Lower leg skin (tissue), 3 donors: ENCODE results near the gene CBR1.

Experiments used
- POLR2A ChIP-seq, 2 donors: fragments of 450-650 bp; IDR thresholded peaks; one replicate each; pipeline ENCODE4 v1.6.1; 2016 to 2017; ENCODE audit warnings: antibody characterized with exemption in 2 of 2, mild to moderate bottlenecking in 1 of 2, moderate library complexity in 1 of 2
- TF ChIP-seq, protein P1 (sequence below), 3 donors: fragments of 450-650 bp; IDR thresholded peaks; one replicate each; pipeline ENCODE4 v1.5.1; 2016; ENCODE audit warnings: antibody characterized with exemption in 3 of 3, mild to moderate bottlenecking in 3 of 3, moderate library complexity in 2 of 3

DNA sequence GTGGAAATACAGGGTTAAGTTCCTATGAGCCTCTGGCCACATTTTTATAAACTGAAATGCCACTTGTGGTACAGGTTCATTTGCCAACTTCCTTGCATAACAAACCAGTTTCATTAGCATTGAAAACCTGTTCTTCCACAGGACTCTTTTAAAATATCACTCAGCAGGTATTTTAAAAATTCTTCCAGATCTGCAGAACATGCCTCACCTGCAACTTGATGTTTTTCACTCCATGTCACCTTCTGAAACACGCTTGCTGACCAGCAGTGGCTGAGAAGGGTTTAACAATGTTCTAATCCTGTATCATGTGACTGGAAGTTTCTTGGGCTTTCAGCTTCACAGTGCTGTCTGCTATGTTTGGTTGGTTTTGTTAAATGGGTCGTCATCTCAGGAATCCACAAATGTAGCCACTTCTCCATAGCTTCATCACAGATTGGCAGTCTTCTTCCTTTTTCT lies 47.5 kb downstream of the CBR1 start:
- TF ChIP-seq, protein P1, sequence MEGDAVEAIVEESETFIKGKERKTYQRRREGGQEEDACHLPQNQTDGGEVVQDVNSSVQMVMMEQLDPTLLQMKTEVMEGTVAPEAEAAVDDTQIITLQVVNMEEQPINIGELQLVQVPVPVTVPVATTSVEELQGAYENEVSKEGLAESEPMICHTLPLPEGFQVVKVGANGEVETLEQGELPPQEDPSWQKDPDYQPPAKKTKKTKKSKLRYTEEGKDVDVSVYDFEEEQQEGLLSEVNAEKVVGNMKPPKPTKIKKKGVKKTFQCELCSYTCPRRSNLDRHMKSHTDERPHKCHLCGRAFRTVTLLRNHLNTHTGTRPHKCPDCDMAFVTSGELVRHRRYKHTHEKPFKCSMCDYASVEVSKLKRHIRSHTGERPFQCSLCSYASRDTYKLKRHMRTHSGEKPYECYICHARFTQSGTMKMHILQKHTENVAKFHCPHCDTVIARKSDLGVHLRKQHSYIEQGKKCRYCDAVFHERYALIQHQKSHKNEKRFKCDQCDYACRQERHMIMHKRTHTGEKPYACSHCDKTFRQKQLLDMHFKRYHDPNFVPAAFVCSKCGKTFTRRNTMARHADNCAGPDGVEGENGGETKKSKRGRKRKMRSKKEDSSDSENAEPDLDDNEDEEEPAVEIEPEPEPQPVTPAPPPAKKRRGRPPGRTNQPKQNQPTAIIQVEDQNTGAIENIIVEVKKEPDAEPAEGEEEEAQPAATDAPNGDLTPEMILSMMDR (IDR thresholded peaks at IDR 0.05), result no peak
- no peak for TF ChIP-seq POLR2A (IDR thresholded peaks at IDR 0.05)
